ENCODE data around the gene BRD3OS.

The BRD3OS gene

DNA sequence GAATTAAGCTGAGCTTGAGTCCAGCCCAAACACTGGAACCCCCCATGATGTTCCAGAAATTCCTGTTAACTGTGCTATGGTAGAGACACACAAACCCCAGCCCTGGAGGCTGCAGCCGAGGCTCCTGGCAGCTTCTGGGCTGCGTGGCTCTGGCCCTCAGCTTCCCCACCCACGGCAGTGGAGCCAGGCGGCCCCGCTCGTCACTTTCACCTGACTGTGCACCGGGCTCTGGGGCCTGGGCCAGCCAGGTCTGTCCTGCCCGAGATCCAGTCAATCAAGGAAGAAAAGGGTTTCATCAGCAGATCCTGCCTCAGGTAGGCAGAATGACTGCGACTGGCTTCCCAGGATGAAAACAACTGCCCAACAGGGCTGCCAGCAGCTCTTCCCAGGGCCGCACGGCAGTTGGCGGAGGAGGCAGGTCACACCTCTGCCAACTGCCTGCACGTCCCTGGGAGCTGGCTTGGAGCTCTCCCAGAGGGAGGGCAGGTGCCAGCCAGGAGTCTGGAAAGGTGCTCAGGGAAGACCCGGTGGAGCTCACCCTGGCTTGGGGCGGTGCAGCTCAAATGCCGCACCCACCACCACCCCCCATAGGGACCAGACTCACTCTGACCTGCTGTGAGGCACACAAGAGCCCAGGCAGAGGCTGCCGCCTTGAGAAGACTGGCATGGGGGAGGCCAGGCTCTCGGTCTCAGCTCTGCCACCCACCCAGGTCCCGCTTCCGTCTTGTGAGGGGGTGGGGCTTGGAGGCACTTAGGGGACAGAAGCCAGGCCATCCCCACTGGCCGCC is 21.8 kb downstream of the BRD3OS start:
- Histone ChIP-seq H3K4me1 (ENCODE audit: insufficient read depth, poor library complexity, severe bottlenecking) (no peaks in the 10 kb centered on the region), H3K9me3 (ENCODE audit: severe bottlenecking) (no peaks in the 10 kb centered on the region), H3K27me3 (ENCODE audit: insufficient read depth, poor library complexity, severe bottlenecking) (no peaks in the 10 kb centered on the region), H3K4me3 (ENCODE audit: severe bottlenecking) (no peak overlapping the region), H3K27ac (ENCODE audit: poor library complexity, severe bottlenecking) (no peak overlapping the region), H3K36me3 (ENCODE audit: low read depth) (peaks cover 73% of the 10 kb centered on the region)
- TF ChIP-seq, protein P1, sequence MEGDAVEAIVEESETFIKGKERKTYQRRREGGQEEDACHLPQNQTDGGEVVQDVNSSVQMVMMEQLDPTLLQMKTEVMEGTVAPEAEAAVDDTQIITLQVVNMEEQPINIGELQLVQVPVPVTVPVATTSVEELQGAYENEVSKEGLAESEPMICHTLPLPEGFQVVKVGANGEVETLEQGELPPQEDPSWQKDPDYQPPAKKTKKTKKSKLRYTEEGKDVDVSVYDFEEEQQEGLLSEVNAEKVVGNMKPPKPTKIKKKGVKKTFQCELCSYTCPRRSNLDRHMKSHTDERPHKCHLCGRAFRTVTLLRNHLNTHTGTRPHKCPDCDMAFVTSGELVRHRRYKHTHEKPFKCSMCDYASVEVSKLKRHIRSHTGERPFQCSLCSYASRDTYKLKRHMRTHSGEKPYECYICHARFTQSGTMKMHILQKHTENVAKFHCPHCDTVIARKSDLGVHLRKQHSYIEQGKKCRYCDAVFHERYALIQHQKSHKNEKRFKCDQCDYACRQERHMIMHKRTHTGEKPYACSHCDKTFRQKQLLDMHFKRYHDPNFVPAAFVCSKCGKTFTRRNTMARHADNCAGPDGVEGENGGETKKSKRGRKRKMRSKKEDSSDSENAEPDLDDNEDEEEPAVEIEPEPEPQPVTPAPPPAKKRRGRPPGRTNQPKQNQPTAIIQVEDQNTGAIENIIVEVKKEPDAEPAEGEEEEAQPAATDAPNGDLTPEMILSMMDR (IDR thresholded peaks at IDR 0.05; ENCODE audit: poor library complexity, severe bottlenecking): no peak
- no peak for ATAC-seq (ENCODE audit: low read depth)
- DNase-seq (ENCODE audit: low spot score): no peak

DNA sequence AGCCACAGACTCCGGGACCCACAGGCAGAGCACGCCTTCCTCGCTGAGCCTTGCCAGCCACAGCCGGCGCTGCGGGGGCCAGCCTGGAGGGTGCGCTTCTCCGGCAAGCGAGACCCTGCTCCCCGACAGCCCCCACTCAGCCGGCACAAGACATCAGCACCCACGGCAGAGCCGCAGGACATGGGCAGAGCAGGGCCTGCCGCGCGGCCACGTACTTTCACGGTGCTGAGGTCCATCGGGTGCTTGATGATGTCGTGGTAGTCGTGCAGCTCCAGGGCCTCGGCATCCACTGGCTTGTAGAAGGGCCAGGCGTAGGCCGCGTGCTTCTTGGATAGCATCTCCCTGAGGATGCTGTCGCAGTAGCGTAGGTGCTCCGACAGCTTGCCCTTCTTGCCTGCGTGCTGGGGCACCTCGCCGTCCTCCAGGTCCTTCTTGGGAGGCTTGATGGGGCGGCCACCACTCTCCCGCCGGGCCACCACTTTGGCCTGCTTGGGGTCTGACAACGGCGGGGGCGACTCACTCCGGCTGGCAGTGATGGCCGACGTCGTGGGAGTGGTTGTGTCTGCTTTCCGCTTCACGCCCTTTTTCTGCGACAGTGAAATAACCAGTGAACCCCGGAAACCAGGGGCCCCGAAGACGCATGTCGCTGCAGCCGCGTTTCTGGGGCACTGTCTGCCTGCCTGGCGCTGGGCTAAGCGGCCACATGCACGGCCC is 22.7 kb downstream of the BRD3OS start:
- no peak for DNase-seq (ENCODE audit: low spot score)
- TF ChIP-seq, protein P1 (IDR thresholded peaks at IDR 0.05; ENCODE audit: poor library complexity, severe bottlenecking): no peak
- peaks cover 73% of the 10 kb centered on the region for H3K36me3 ChIP-seq (ENCODE audit: low read depth)
- H3K27me3 ChIP-seq (ENCODE audit: insufficient read depth, poor library complexity, severe bottlenecking): no peaks in the 10 kb centered on the region
- H3K4me1 ChIP-seq (ENCODE audit: insufficient read depth, poor library complexity, severe bottlenecking): no peaks in the 10 kb centered on the region
- no peak for ATAC-seq (ENCODE audit: low read depth)
- no peak overlapping the region for H3K4me3 ChIP-seq (ENCODE audit: severe bottlenecking)
- H3K9me3 ChIP-seq (ENCODE audit: severe bottlenecking): no peaks in the 10 kb centered on the region
- no peak overlapping the region for H3K27ac ChIP-seq (ENCODE audit: poor library complexity, severe bottlenecking)

DNA sequence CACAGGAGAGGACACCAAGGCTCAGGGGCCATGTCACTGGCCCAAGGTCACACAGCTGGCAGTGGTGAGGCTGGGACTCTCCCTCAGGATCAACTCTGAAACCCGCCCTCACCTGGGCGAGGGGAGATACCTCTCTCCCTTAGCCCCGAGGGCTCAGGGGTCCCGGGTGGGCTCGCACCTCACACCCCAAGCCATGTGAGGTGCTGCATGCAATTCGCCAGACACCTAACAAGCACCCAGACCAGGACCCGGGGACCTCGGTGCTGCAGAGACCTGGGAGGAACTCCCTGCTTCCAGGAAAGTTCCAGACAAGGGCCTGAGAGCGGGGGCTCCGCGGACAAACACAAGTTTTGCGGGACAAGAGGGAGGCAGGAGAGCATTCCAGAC is 23.3 kb downstream of the BRD3OS start:
- Histone ChIP-seq H3K27ac (ENCODE audit: poor library complexity, severe bottlenecking) (no peak overlapping the region), H3K4me3 (ENCODE audit: severe bottlenecking) (no peak overlapping the region), H3K36me3 (ENCODE audit: low read depth) (peaks cover 71% of the 10 kb centered on the region), H3K4me1 (ENCODE audit: insufficient read depth, poor library complexity, severe bottlenecking) (no peaks in the 10 kb centered on the region), H3K27me3 (ENCODE audit: insufficient read depth, poor library complexity, severe bottlenecking) (no peaks in the 10 kb centered on the region), H3K9me3 (ENCODE audit: severe bottlenecking) (no peaks in the 10 kb centered on the region)
- ATAC-seq (ENCODE audit: low read depth) (no peak), DNase-seq (ENCODE audit: low spot score) (no peak)
- TF ChIP-seq, protein P1 (IDR thresholded peaks at IDR 0.05; ENCODE audit: poor library complexity, severe bottlenecking): no peak

DNA sequence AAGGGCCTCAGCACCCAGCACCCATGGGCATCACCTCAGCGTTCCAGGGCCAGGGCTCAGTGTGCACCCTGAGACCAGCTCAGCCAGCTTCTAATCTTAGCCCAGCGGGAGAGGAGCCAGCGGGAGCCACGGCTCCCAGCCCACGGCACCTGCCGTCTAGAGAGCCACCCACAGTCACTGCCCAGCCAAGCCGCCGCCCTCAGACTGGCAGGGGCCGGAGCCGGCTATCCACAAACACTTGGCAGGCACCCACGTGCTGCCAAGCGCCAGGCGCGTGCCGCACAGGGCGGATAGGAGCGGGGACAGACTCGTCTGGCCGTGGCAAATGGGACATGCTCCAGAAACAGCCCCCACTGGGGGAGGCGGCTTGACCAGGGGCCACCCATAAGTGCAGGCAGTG is 24.0 kb downstream of the BRD3OS start:
- H3K4me3 ChIP-seq (ENCODE audit: severe bottlenecking): no peak overlapping the region
- H3K27ac ChIP-seq (ENCODE audit: poor library complexity, severe bottlenecking): no peak overlapping the region
- peak; percentile 12; the same call in 2 of the 3 replicates for ATAC-seq (ENCODE audit: low read depth)
- no peaks in the 10 kb centered on the region for H3K4me1 ChIP-seq (ENCODE audit: insufficient read depth, poor library complexity, severe bottlenecking)
- no peak for DNase-seq (ENCODE audit: low spot score)
- H3K9me3 ChIP-seq (ENCODE audit: severe bottlenecking): no peaks in the 10 kb centered on the region
- TF ChIP-seq, protein P1 (IDR thresholded peaks at IDR 0.05; ENCODE audit: poor library complexity, severe bottlenecking): no peak
- no peaks in the 10 kb centered on the region for H3K27me3 ChIP-seq (ENCODE audit: insufficient read depth, poor library complexity, severe bottlenecking)
- peaks cover 65% of the 10 kb centered on the region for H3K36me3 ChIP-seq (ENCODE audit: low read depth)

All from RWPE2 (cell line).